IMR-90 (cell line): ENCODE results near the gene LPIN1. TPM values are rescaled to one million over a fixed set of nuclear protein-coding genes. Genes with fewer than 3 reads are reported as not detected.

Experiments used
- ATAC-seq: fragments of 200-7000 bp; cut with Tn5 transposase; 2 replicates; pipeline ENCODE4 v1.9.1; 2020; ENCODE audit warnings: low read depth, mild to moderate bottlenecking, moderate library complexity
- BruUV-seq: library from RNA; stranded (reverse); fragments of 400-500 nt; replicated peaks from 2 replicates; lab custom pipeline; 2021; lab: Mats Ljungman, UMichigan
- CTCF ChIA-PET: fragments of 300-600 bp; formaldehyde crosslinking; extraction: SDS; loops from one replicate; lab custom pipeline; 2021; ENCODE audit warnings: antibody characterized with exemption; lab: Yijun Ruan, JAX
- POLR2A ChIA-PET: fragments of 300-600 bp; sonication (Branson Sonifier 250); formaldehyde crosslinking; loops from one replicate; lab custom pipeline; 2022; ENCODE audit warnings: antibody characterized with exemption; ENCODE audit not compliant: unreplicated experiment; lab: Charles Lee
- DNase-seq: peaks from one replicate; pipeline ENCODE4 v3.0.0; 2013
- H2AFZ ChIP-seq: replicated peaks from 2 replicates; pipeline ENCODE3; 2013; ENCODE audit warnings: low read length, mild to moderate bottlenecking; ENCODE audit not compliant: poor library complexity
- H2AK5ac ChIP-seq: 2 replicates; pipeline ENCODE4 v1.6.1; 2013; ENCODE audit warnings: low read depth, low read length, inconsistent platforms
- H2AK9ac ChIP-seq: replicated peaks from 2 replicates; pipeline ENCODE3; 2013; ENCODE audit warnings: mild to moderate bottlenecking, low read depth, low read length, moderate library complexity; ENCODE audit not compliant: poor library complexity
- H2BK120ac ChIP-seq: 2 replicates; pipeline ENCODE4 v1.6.1; 2013; ENCODE audit warnings: low read depth, low read length, inconsistent platforms
- H2BK15ac ChIP-seq: 3 replicates; pipeline ENCODE4 v1.6.1; 2013; ENCODE audit warnings: low read depth, low read length, inconsistent platforms
- H2BK20ac ChIP-seq: 2 replicates; pipeline ENCODE4 v1.6.1; 2013; ENCODE audit warnings: low read depth, mild to moderate bottlenecking, inconsistent platforms, low read length, moderate library complexity
- H2BK5ac ChIP-seq: 2 replicates; pipeline ENCODE4 v1.6.1; 2013; ENCODE audit warnings: mild to moderate bottlenecking, low read depth, low read length, inconsistent platforms; ENCODE audit not compliant: poor library complexity, severe bottlenecking
- H3K14ac ChIP-seq: replicated peaks from 2 replicates; pipeline ENCODE4 v1.6.1; 2013; ENCODE audit warnings: low read depth, low read length, inconsistent platforms
- H3K18ac ChIP-seq: 2 replicates; pipeline ENCODE4 v1.6.1; 2013; ENCODE audit warnings: low read depth, low read length, control low read depth
- H3K23ac ChIP-seq: 2 replicates; pipeline ENCODE4 v1.6.1; 2013; ENCODE audit warnings: low read depth, low read length, inconsistent platforms
- H3K27ac ChIP-seq: 2 replicates; pipeline ENCODE4 v1.5.1; 2013; ENCODE audit warnings: mild to moderate bottlenecking, control low read depth, low read length; ENCODE audit not compliant: insufficient read depth
- H3K27me3 ChIP-seq: 2 replicates; pipeline ENCODE4 v1.6.1; 2013; ENCODE audit warnings: low read length; ENCODE audit not compliant: control insufficient read depth, insufficient read depth
- H3K36me3 ChIP-seq: 2 replicates; pipeline ENCODE4 v1.6.1; 2013; ENCODE audit warnings: low read length, mixed read lengths; ENCODE audit not compliant: control insufficient read depth, insufficient read depth
- H3K4ac ChIP-seq: 2 replicates; pipeline ENCODE4 v1.6.1; 2013; ENCODE audit warnings: low read depth, low read length, inconsistent platforms
- H3K4me1 ChIP-seq: 2 replicates; pipeline ENCODE4 v1.6.1; 2013; ENCODE audit warnings: low read length, mixed read lengths; ENCODE audit not compliant: control insufficient read depth, insufficient read depth
- H3K4me2 ChIP-seq: 2 replicates; pipeline ENCODE4 v1.6.1; 2013; ENCODE audit warnings: low read depth, mild to moderate bottlenecking, control low read depth, low read length, moderate library complexity
- H3K4me3 ChIP-seq: 2 replicates; pipeline ENCODE4 v1.5.1; 2013; ENCODE audit warnings: low read depth, mild to moderate bottlenecking, control low read depth, low read length, moderate library complexity; ENCODE audit not compliant: insufficient read depth
- H3K56ac ChIP-seq: 2 replicates; pipeline ENCODE4 v1.6.1; 2013; ENCODE audit warnings: low read length, inconsistent platforms; ENCODE audit not compliant: insufficient read depth; ENCODE audit errors: extremely low read depth
- H3K79me1 ChIP-seq, 2 experiments: 2 replicates each; pipeline ENCODE4 v1.6.1; 2013; ENCODE audit warnings: low read length in 2 of 2, inconsistent platforms in 1 of 2, low read depth in 1 of 2
- H3K9ac ChIP-seq: 2 replicates; pipeline ENCODE4 v1.6.1; 2013; ENCODE audit warnings: low read depth, low read length, control low read depth
- H3K9me1 ChIP-seq: 2 replicates; pipeline ENCODE4 v1.6.1; 2013; ENCODE audit warnings: low read length, inconsistent platforms; ENCODE audit not compliant: insufficient read depth
- H3K9me3 ChIP-seq: 2 replicates; pipeline ENCODE4 v1.6.1; 2013; ENCODE audit warnings: low read length; ENCODE audit not compliant: control insufficient read depth, insufficient read depth
- H4K20me1 ChIP-seq: 2 replicates; pipeline ENCODE4 v1.6.1; 2013; ENCODE audit warnings: low read length, inconsistent platforms; ENCODE audit not compliant: insufficient read depth
- H4K5ac ChIP-seq: 2 replicates; pipeline ENCODE4 v1.6.1; 2013; ENCODE audit warnings: mild to moderate bottlenecking, low read depth, low read length, control low read depth
- H4K8ac ChIP-seq, 2 experiments: 2 replicates each; pipeline ENCODE4 v1.6.1; 2013; ENCODE audit warnings: low read depth in 2 of 2, low read length in 2 of 2, control low read depth in 1 of 2, inconsistent platforms in 1 of 2
- H4K91ac ChIP-seq: 2 replicates; pipeline ENCODE4 v1.6.1; 2013; ENCODE audit warnings: low read depth, low read length, inconsistent platforms; ENCODE audit not compliant: insufficient read depth
- CHD1 ChIP-seq: IDR thresholded peaks from 2 replicates; pipeline ENCODE4 v1.6.1; 2012; ENCODE audit warnings: low read depth, low read length, improper control_type of control experiment
- MAZ ChIP-seq: IDR thresholded peaks from 2 replicates; pipeline ENCODE4 v1.6.1; 2012; ENCODE audit warnings: low read depth, mild to moderate bottlenecking, low read length, improper control_type of control experiment, moderate library complexity, borderline replicate concordance
- RAD21 ChIP-seq: IDR thresholded peaks from 2 replicates; pipeline ENCODE4 v1.6.1; 2012; ENCODE audit warnings: low read length, improper control_type of control experiment
- RFX5 ChIP-seq: IDR thresholded peaks from 2 replicates; pipeline ENCODE4 v1.8.0; 2012; ENCODE audit warnings: low read depth, mild to moderate bottlenecking, low read length, moderate library complexity
- USF2 ChIP-seq: fragments of 150-350 bp; IDR thresholded peaks from 2 replicates; pipeline ENCODE4 v1.6.1; 2017; ENCODE audit warnings: mild to moderate bottlenecking, antibody characterized with exemption, low read length, low read depth
- WGBS, 2 experiments: methylation state at CpG; one replicate each; pipeline versions ENCODE4 v1.1.5 to v1.1.7; 2013; ENCODE audit warnings: missing lambda C conversion rate in 2 of 2; ENCODE audit not compliant: insufficient read length in 1 of 2; ENCODE audit errors: extremely low coverage in 2 of 2; 5-methylcytosine and 5-hydroxymethylcytosine counted together
- dilution Hi-C: fragments of 300-500 bp; cut with HindIII; formaldehyde crosslinking; loops from one replicate; pipeline ENCODE4 v1.14.3; 2018; ENCODE audit warnings: low sequenced_read_pairs; ENCODE audit not compliant: unreplicated experiment
- in situ Hi-C: fragments of 300-500 bp; cut with MboI; formaldehyde crosslinking; loops from 3 replicates; pipeline ENCODE4 v1.14.3; 2019; ENCODE audit warnings: low sequenced_read_pairs, inconsistent platforms, mixed read lengths
- intact Hi-C: fragments of 100-400 bp; cut with micrococcal nuclease; formaldehyde crosslinking; loops from 2 replicates; pipeline ENCODE4 v1.10.0; 2022
- polyA plus RNA-seq, 3 experiments: library from polyadenylated mRNA; depleted of rRNA; stranded (reverse); fragments of >200 nt; gene quantifications; 2 replicates each; pipeline ENCODE4 v1.2.3, GENCODE V29; 2012; ENCODE audit warnings: low replicate concordance in 1 of 3
- total RNA-seq: library from RNA; depleted of rRNA; stranded (reverse); fragments of >200 nt; gene quantifications from 2 replicates; pipeline ENCODE4 v1.2.3, GENCODE V29; 2012

The LPIN1 gene
- total and polyA plus RNA-seq, 2 of the 4 experiments (the other 2 are of a cell fraction) = 21.3 to 25.1 TPM

DNA sequence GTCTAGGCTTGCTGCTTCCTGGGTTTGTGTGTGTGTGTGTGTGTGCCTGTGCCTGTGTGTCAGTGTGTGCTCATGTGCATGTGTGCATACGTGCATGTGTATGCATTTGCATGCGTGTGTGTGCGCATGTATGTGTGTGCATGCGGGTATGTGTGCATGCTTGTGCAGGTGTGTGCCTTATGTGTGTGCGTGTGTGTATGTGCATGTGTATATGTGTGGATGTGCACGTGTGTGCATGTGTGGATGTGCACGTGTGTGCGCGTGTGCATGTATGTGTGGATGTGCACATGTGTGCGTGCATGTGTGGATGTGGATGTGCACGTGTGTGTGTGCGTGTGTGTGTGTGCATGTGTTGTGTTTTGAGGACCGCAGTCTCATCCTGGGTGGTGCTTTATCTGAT is 42.8 kb downstream of the LPIN1 start:
- no peak overlapping the region for H2BK120ac ChIP-seq
- no peak overlapping the region for H3K56ac ChIP-seq
- peaks cover 0 to 5% of the 10 kb centered on the region in 2 experiments; a peak in 1 of 4 replicates for H3K79me1 ChIP-seq
- no peak overlapping the region for H3K23ac ChIP-seq
- DNase-seq (no peak), ATAC-seq (no peak)
- no peak overlapping the region for H4K5ac ChIP-seq
- CTCF ChIA-PET = interaction anchor here (1.4 kb wide), 1 partner anchor 10 kb away, joined by 3 read pairs; no protein-coding TSS in a partner anchor
- H3K36me3 ChIP-seq = peaks cover 54% of the 10 kb centered on the region
- H2BK5ac ChIP-seq = no peak overlapping the region
- peak overlapping the region; percentile 68 for H2AK9ac ChIP-seq
- no peak overlapping the region for H3K18ac ChIP-seq
- no peak for TF ChIP-seq USF2
- TF ChIP-seq MAZ = no peak
- TF ChIP-seq RFX5 = no peak
- no peak for TF ChIP-seq CHD1
- TF ChIP-seq RAD21 = no peak
- H3K9me1 ChIP-seq = peaks cover 8% of the 10 kb centered on the region
- dilution Hi-C loops = no loop called here
- H4K91ac ChIP-seq = no peak overlapping the region
- no peak overlapping the region for H3K14ac ChIP-seq
- H3K27me3 ChIP-seq = no peaks in the 10 kb centered on the region
- no peak overlapping the region for H4K8ac ChIP-seq
- no peaks in the 10 kb centered on the region for H3K4me1 ChIP-seq
- POLR2A ChIA-PET = no interaction called here
- BruUV-seq = no TSS peak
- H2AK5ac ChIP-seq = no peak overlapping the region
- no peak overlapping the region for H3K4me3 ChIP-seq
- no peak overlapping the region for H3K27ac ChIP-seq
- H3K9ac ChIP-seq = no peak overlapping the region
- intact Hi-C loops = no loop called here
- no peak overlapping the region for H3K4ac ChIP-seq
- no peak overlapping the region for H2BK15ac ChIP-seq
- H4K20me1 ChIP-seq = no peaks in the 10 kb centered on the region
- in situ Hi-C loops = no loop called here
- H3K9me3 ChIP-seq = no peaks in the 10 kb centered on the region
- H2AFZ ChIP-seq = no peak overlapping the region
- 96% methylated on average over 4 of the region's 13 CpGs; no CpG with 5 or more reads in 1 of the 2 experiments for WGBS, 2 experiments
- H3K4me2 ChIP-seq = no peak overlapping the region
- H2BK20ac ChIP-seq = no peak overlapping the region
